ENCODE measurements around the gene DOK3. TPM values are rescaled to one million over a fixed set of nuclear protein-coding genes. Genes with fewer than 3 reads are reported as not detected.

Gene DOK3
- total RNA-seq (2021; fragmentation: NEBNext Ultra II Directional; extraction: Animal tissue kit (Norgen Biotek cat#: 25700)) = 1 to 10 TPM; 1.1 to 2.6 (median 1.3) TPM
- long read RNA-seq = 0 reads

- peaks cover 16% of the 10 kb centered on the region for H3K36me3 Mint-ChIP-seq (ENCODE audit: low read depth)
- no peaks in the 10 kb centered on the region for H3K4me1 Mint-ChIP-seq (ENCODE audit: low read depth)
- DNase-seq = no peak
- no peak within 1 kb of the TSS; the same call in 1 of the 2 replicates for H3K27ac Mint-ChIP-seq
- H3K27me3 Mint-ChIP-seq (ENCODE audit: insufficient read depth) = no peaks in the 10 kb centered on the region; the same call in 1 of the 2 replicates
- no peak for TF ChIP-seq CTCF (IDR thresholded peaks at IDR 0.05)
- H3K9me3 Mint-ChIP-seq = no peaks in the 10 kb centered on the region
- no peak within 1 kb of the TSS for H3K4me3 Mint-ChIP-seq
Observed at GRCh38 chr5:177509381-177509951, at the start of gene DOK3. TSS of gene DOK3 (minus strand) at chr5:177509826. CDS start at chr5:177509540, 286 bp downstream.

- no peaks in the 10 kb centered on the region; the same call in 1 of the 2 replicates for H3K9me3 Mint-ChIP-seq
- peaks cover 3% of the 10 kb centered on the region for H3K27me3 Mint-ChIP-seq (ENCODE audit: insufficient read depth)
- H3K4me3 Mint-ChIP-seq = no peak overlapping the region
- TF ChIP-seq CTCF (IDR thresholded peaks at IDR 0.05) = no peak
- no peak for DNase-seq
- H3K4me1 Mint-ChIP-seq (ENCODE audit: low read depth) = peaks cover 47% of the 10 kb centered on the region
- peak overlapping the region; percentile 24; the same call in 1 of the 2 replicates for H3K27ac Mint-ChIP-seq
- H3K36me3 Mint-ChIP-seq (ENCODE audit: low read depth) = no peaks in the 10 kb centered on the region
Observed at GRCh38 chr5:177557796-177558195, 48.2 kb upstream of the DOK3 start.

- Mint-ChIP-seq H3K4me3 (no peak overlapping the region), H3K27me3 (ENCODE audit: insufficient read depth) (peaks cover 1% of the 10 kb centered on the region), H3K4me1 (ENCODE audit: low read depth) (peaks cover 54% of the 10 kb centered on the region), H3K27ac (peak overlapping the region; percentile 63; the same call in 1 of the 2 replicates), H3K36me3 (ENCODE audit: low read depth) (peaks cover 5% of the 10 kb centered on the region; the same call in 1 of the 2 replicates), H3K9me3 (no peaks in the 10 kb centered on the region; the same call in 1 of the 2 replicates)
- DNase-seq = peak; percentile 58
- TF ChIP-seq CTCF (IDR thresholded peaks at IDR 0.05) = no peak
Observed at GRCh38 chr5:177557041-177557647, 47.5 kb upstream of the DOK3 start.

GRCh38 chr5:177555665-177556064 is 46.0 kb upstream of the DOK3 start:
- H3K27ac Mint-ChIP-seq = no peak overlapping the region; the same call in 1 of the 2 replicates
- no peak for DNase-seq
- H3K4me3 Mint-ChIP-seq = no peak overlapping the region
- no peak for TF ChIP-seq CTCF (IDR thresholded peaks at IDR 0.05)
- H3K36me3 Mint-ChIP-seq (ENCODE audit: low read depth) = peaks cover 8% of the 10 kb centered on the region; the same call in 1 of the 2 replicates
- peaks cover 52% of the 10 kb centered on the region for H3K4me1 Mint-ChIP-seq (ENCODE audit: low read depth)
- peaks cover 1% of the 10 kb centered on the region; the same call in 1 of the 2 replicates for H3K27me3 Mint-ChIP-seq (ENCODE audit: insufficient read depth)
- H3K9me3 Mint-ChIP-seq = no peaks in the 10 kb centered on the region

- Mint-ChIP-seq H3K9me3 (no peaks in the 10 kb centered on the region), H3K4me3 (peak overlapping the region; percentile 87), H3K27ac (no peak overlapping the region; the same call in 1 of the 2 replicates), H3K4me1 (ENCODE audit: low read depth) (peaks cover 52% of the 10 kb centered on the region), H3K36me3 (ENCODE audit: low read depth) (peaks cover 8% of the 10 kb centered on the region; the same call in 1 of the 2 replicates), H3K27me3 (ENCODE audit: insufficient read depth) (peaks cover 1% of the 10 kb centered on the region; the same call in 1 of the 2 replicates)
- TF ChIP-seq CTCF (IDR thresholded peaks at IDR 0.05) = no peak
- no peak for DNase-seq
Observed at GRCh38 chr5:177555228-177555627, 45.6 kb upstream of the DOK3 start.

All from HFFc6 (cell line).